OCI-LY7 (cell line): ENCODE data around the gene COL5A1. TPM values are rescaled to one million over a fixed set of nuclear protein-coding genes. Genes with fewer than 3 reads are reported as not detected.
"Not testable (repeated sequence)": the region's sequence is repeated elsewhere in the genome, so short reads cannot be mapped to it uniquely, and the experiment has no call there.

Experiments
- BruUV-seq: library from RNA; stranded (reverse); fragments of 400-500 nt; replicated peaks from 2 replicates; lab custom pipeline; 2021; lab: Mats Ljungman, UMichigan
- CTCF ChIA-PET: fragments of 300-600 bp; sonication (Branson Sonifier 250); formaldehyde crosslinking; loops from one replicate; lab custom pipeline; 2022; ENCODE audit warnings: antibody characterized with exemption; ENCODE audit not compliant: unreplicated experiment; lab: Charles Lee
- POLR2A ChIA-PET: fragments of 300-600 bp; sonication (Branson Sonifier 250); formaldehyde crosslinking; loops from one replicate; lab custom pipeline; 2022; ENCODE audit warnings: antibody characterized with exemption; lab: Charles Lee
- DNase-seq: peaks from one replicate; pipeline ENCODE4 v3.0.0-alpha.2; 2015; ENCODE audit warnings: low spot score
- H2AFZ ChIP-seq: fragments of 200-600 bp; sonication (generic), shearing (Covaris generic); 2 replicates; pipeline ENCODE4 v1.6.1; 2014; ENCODE audit warnings: mild to moderate bottlenecking, antibody characterized with exemption, low read length, moderate library complexity
- H3K27ac ChIP-seq: fragments of 200-600 bp; sonication (generic); 2 replicates; pipeline ENCODE4 v1.5.1; 2014; ENCODE audit warnings: mixed run types, low read depth, mild to moderate bottlenecking, moderate library complexity, low read length, inconsistent platforms; ENCODE audit not compliant: poor library complexity, severe bottlenecking
- H3K36me3 ChIP-seq: fragments of 200-600 bp; sonication (generic); 2 replicates; pipeline ENCODE4 v1.6.1; 2014; ENCODE audit warnings: mild to moderate bottlenecking, antibody characterized with exemption, low read length, moderate library complexity, mixed read lengths; ENCODE audit not compliant: insufficient read depth
- H3K4me1 ChIP-seq: fragments of 200-600 bp; sonication (generic); 2 replicates; pipeline ENCODE4 v1.5.1; 2014; ENCODE audit warnings: mild to moderate bottlenecking, low read length; ENCODE audit not compliant: insufficient read depth, poor library complexity, severe bottlenecking
- H3K4me2 ChIP-seq: fragments of 200-600 bp; sonication (generic); 2 replicates; pipeline ENCODE4 v1.6.1; 2014; ENCODE audit warnings: mild to moderate bottlenecking, low read length
- H3K4me3 ChIP-seq: fragments of 200-600 bp; sonication (generic); 2 replicates; pipeline ENCODE4 v1.5.1; 2014; ENCODE audit warnings: mild to moderate bottlenecking, low read depth, low read length; ENCODE audit not compliant: poor library complexity, severe bottlenecking
- H3K79me2 ChIP-seq: fragments of 200-600 bp; sonication (generic); 2 replicates; pipeline ENCODE4 v1.6.1; 2016; ENCODE audit warnings: low read depth, mild to moderate bottlenecking, low read length, moderate library complexity, mixed read lengths; ENCODE audit not compliant: insufficient read depth
- H3K9me2 ChIP-seq: fragments of 200-600 bp; sonication (generic); 2 replicates; pipeline ENCODE4 v1.6.1; 2016; ENCODE audit warnings: mild to moderate bottlenecking, low read length, mixed read lengths; ENCODE audit not compliant: insufficient read depth
- H3K9me3 ChIP-seq: fragments of 200-600 bp; sonication (generic); 2 replicates; pipeline ENCODE4 v1.6.1; 2014; ENCODE audit warnings: mild to moderate bottlenecking, mixed run types, low read length, mixed read lengths
- H4K20me1 ChIP-seq: fragments of 200-600 bp; sonication (generic); 2 replicates; pipeline ENCODE4 v1.6.1; 2014; ENCODE audit warnings: mild to moderate bottlenecking, antibody characterized with exemption, low read length, moderate library complexity, mixed read lengths; ENCODE audit not compliant: insufficient read depth
- CTCF ChIP-seq: fragments of 200-600 bp; sonication (generic); conservative IDR thresholded peaks from 2 replicates; pipeline ENCODE4 v1.5.1; 2014; ENCODE audit warnings: mild to moderate bottlenecking, antibody characterized with exemption, low read length, moderate library complexity, mixed read lengths
- EZH2phosphoT487 ChIP-seq: fragments of 200-600 bp; sonication (generic); IDR thresholded peaks from 2 replicates; pipeline ENCODE4 v1.6.1; 2018; ENCODE audit warnings: low read depth, borderline replicate concordance, mild to moderate bottlenecking, mixed run types, antibody characterized with exemption, low read length, moderate library complexity, mixed read lengths
- intact Hi-C: fragments of 100-400 bp; cut with micrococcal nuclease; formaldehyde crosslinking; loops from one replicate; pipeline ENCODE4 v1.10.0; 2022; ENCODE audit not compliant: unreplicated experiment
- total RNA-seq, 2 experiments: library from RNA; depleted of rRNA in 1 of 2; stranded (reverse); fragments of >200 nt in 1 of 2; shearing (Covaris generic) in 1 of 2; gene quantifications; 2 replicates each; pipeline ENCODE4 v1.2.3, GENCODE V29; 2014 to 2022

COL5A1 gene
- total RNA-seq, 2 experiments from 2014 or later: 12.2 to 28.6 TPM

- no peak overlapping the region for H2AFZ ChIP-seq
- ChIA-PET CTCF (no interaction called here), POLR2A (no interaction called here)
- no TSS peak for BruUV-seq
- no peak overlapping the region for H3K4me2 ChIP-seq
- no peaks in the 10 kb centered on the region for H3K36me3 ChIP-seq
- TF ChIP-seq EZH2phosphoT487 (no peak), CTCF (no peak)
- H3K9me3 ChIP-seq: no peaks in the 10 kb centered on the region
- H3K4me1 ChIP-seq: no peaks in the 10 kb centered on the region
- intact Hi-C loops: no loop called here
- no peak for DNase-seq
- H4K20me1 ChIP-seq: no peaks in the 10 kb centered on the region
- no peaks in the 10 kb centered on the region for H3K9me2 ChIP-seq
- H3K79me2 ChIP-seq: no peaks in the 10 kb centered on the region
- H3K27ac ChIP-seq: no peak overlapping the region
- no peak overlapping the region for H3K4me3 ChIP-seq
Observed at GRCh38 chr9:134642385-134643181, 980 bp downstream of the COL5A1 start.

- intact Hi-C loops: no loop called here
- DNase-seq: no peak
- Histone ChIP-seq H3K9me2 (no peaks in the 10 kb centered on the region), H3K79me2 (no peaks in the 10 kb centered on the region), H4K20me1 (no peaks in the 10 kb centered on the region), H3K9me3 (no peaks in the 10 kb centered on the region), H3K4me2 (no peak overlapping the region), H3K36me3 (no peaks in the 10 kb centered on the region), H3K4me3 (no peak overlapping the region), H2AFZ (no peak overlapping the region), H3K27ac (no peak overlapping the region), H3K4me1 (no peaks in the 10 kb centered on the region)
- CTCF ChIA-PET: no interaction called here
- POLR2A ChIA-PET: no interaction called here
- TF ChIP-seq CTCF (no peak), EZH2phosphoT487 (no peak)
- no TSS peak for BruUV-seq
Observed at GRCh38 chr9:134643222-134643671, 1.6 kb downstream of the COL5A1 start.

- not testable (repeated sequence) for BruUV-seq, H3K4me2 ChIP-seq
Observed at GRCh38 chr9:134644401-134644724, 2.8 kb downstream of the COL5A1 start.

More at GRCh38 chr9:134644401-134644724, 2.8 kb downstream of the COL5A1 start:
- H3K27ac ChIP-seq, H3K36me3 ChIP-seq, intact Hi-C loops, DNase-seq, H3K9me2 ChIP-seq, H4K20me1 ChIP-seq, POLR2A ChIA-PET, CTCF ChIA-PET, H3K4me3 ChIP-seq, H3K4me1 ChIP-seq, H3K9me3 ChIP-seq, H3K79me2 ChIP-seq, H2AFZ ChIP-seq: not testable (repeated sequence)
